Astrocyte (in vitro differentiated cells and primary cell): ENCODE measurements around the gene OCIAD1. TPM values are rescaled to one million over a fixed set of nuclear protein-coding genes. Genes with fewer than 3 reads are reported as not detected.

Source experiments
- DNase-seq: peaks from one replicate; pipeline ENCODE4 v3.0.0-alpha.2; 2010; ENCODE audit warnings: low read depth
- FAIRE-seq: peaks from 2 replicates; lab custom pipeline; 2011; peaks lifted over from hg19 to GRCh38; lab: Jason Lieb, UNC
- H2AFZ ChIP-seq: 2 replicates; pipeline ENCODE4 v1.6.0; 2012; ENCODE audit warnings: low read depth, low read length, inconsistent platforms
- H3K27ac ChIP-seq: 2 replicates; pipeline ENCODE4 v1.5.1; 2011; ENCODE audit warnings: low read depth, low read length, inconsistent platforms
- H3K27me3 ChIP-seq: 2 replicates; pipeline ENCODE4 v1.6.0; 2011; ENCODE audit warnings: low read length, inconsistent platforms; ENCODE audit not compliant: insufficient read depth
- H3K36me3 ChIP-seq: 2 replicates; pipeline ENCODE4 v1.5.1; 2011; ENCODE audit warnings: low read length, inconsistent platforms; ENCODE audit not compliant: insufficient read depth
- H3K4me1 ChIP-seq: 2 replicates; pipeline ENCODE4 v1.5.1; 2011; ENCODE audit warnings: low read length, inconsistent platforms; ENCODE audit not compliant: insufficient read depth
- H3K4me2 ChIP-seq: 2 replicates; pipeline ENCODE4 v1.6.0; 2012; ENCODE audit warnings: low read length, inconsistent platforms
- H3K4me3 ChIP-seq: 2 replicates; pipeline ENCODE4 v1.5.1; 2011; ENCODE audit warnings: low read depth, mild to moderate bottlenecking, low read length, inconsistent platforms; ENCODE audit not compliant: insufficient read depth
- H3K79me2 ChIP-seq: 2 replicates; pipeline ENCODE4 v1.6.0; 2012; ENCODE audit warnings: mild to moderate bottlenecking, low read length, inconsistent platforms; ENCODE audit not compliant: insufficient read depth
- H3K9ac ChIP-seq: 2 replicates; pipeline ENCODE4 v1.6.0; 2012; ENCODE audit warnings: mild to moderate bottlenecking, low read length, inconsistent platforms
- H3K9me3 ChIP-seq: 2 replicates; pipeline ENCODE4 v1.5.1; 2012; ENCODE audit warnings: low read depth, mild to moderate bottlenecking, low read length, inconsistent platforms; ENCODE audit not compliant: insufficient read depth
- H4K20me1 ChIP-seq: 2 replicates; pipeline ENCODE4 v1.6.0; 2012; ENCODE audit warnings: low read length, inconsistent platforms; ENCODE audit not compliant: insufficient read depth
- H3K27ac Mint-ChIP-seq: one replicate; pipeline ENCODE4 v1.8.0; 2021; ENCODE audit warnings: mild to moderate bottlenecking, mixed read lengths; ENCODE audit not compliant: unreplicated experiment
- H3K27me3 Mint-ChIP-seq: one replicate; pipeline ENCODE4 v1.8.0; 2021; ENCODE audit warnings: low read depth, mixed read lengths; ENCODE audit not compliant: unreplicated experiment
- H3K36me3 Mint-ChIP-seq: one replicate; pipeline ENCODE4 v1.8.0; 2021; ENCODE audit warnings: low read depth, mixed read lengths; ENCODE audit not compliant: unreplicated experiment
- H3K4me1 Mint-ChIP-seq: one replicate; pipeline ENCODE4 v1.8.0; 2021; ENCODE audit warnings: low read depth, mixed read lengths; ENCODE audit not compliant: unreplicated experiment
- H3K4me3 Mint-ChIP-seq: one replicate; pipeline ENCODE4 v1.8.0; 2021; ENCODE audit warnings: mild to moderate bottlenecking, moderate library complexity, mixed read lengths; ENCODE audit not compliant: unreplicated experiment
- H3K9me3 Mint-ChIP-seq: one replicate; pipeline ENCODE4 v1.8.0; 2021; ENCODE audit warnings: mild to moderate bottlenecking, mixed read lengths; ENCODE audit not compliant: unreplicated experiment
- EZH2 ChIP-seq: IDR thresholded peaks from 2 replicates; pipeline ENCODE4 v1.6.1; 2012; ENCODE audit warnings: mild to moderate bottlenecking, low read length, inconsistent platforms; ENCODE audit not compliant: insufficient read depth
- total RNA-seq: library from RNA; stranded (reverse); gene quantifications from 2 replicates; pipeline ENCODE4 v1.2.1, GENCODE V29; 2021
- TF ChIP-seq, protein P1 (sequence below): IDR thresholded peaks from 2 replicates; pipeline ENCODE4 v1.5.1; 2011; ENCODE audit warnings: low read depth, mild to moderate bottlenecking, inconsistent platforms, low read length, moderate library complexity; ENCODE audit not compliant: insufficient read depth

Gene OCIAD1
- total RNA-seq, 1 donor from 2014 or later: 144 TPM

DNA sequence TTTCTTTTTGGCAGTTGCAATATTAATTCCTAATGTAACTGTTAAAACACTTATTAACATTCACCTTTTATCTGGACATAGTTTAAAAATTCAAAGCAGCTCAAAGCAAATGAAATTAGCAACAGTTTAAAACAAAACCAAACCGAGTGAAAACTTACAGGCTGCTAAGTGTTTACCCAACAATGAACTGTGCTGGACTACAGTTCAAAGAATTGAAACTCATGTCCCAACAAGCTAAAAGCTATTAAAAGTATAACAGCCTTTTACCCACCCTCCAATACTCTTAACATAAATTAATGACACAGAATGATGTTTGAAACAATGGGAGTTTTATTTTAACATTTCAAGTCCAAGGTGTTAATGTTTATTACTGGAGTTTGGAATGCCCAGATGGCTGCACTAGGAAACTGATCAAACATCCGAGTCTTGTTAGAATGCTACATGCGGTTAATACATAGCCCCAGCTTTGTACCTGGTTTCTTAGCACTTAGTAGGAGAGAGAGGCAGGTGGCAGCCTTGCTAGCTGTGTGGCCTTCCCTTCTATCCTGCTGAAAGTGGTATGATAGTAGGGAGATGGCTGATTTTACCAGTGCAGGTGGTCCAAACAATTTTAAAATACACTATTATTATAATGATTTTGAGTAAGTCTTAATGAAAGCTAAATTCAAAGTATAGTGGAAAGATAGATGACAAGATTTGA lies 29.7 kb upstream of the OCIAD1 start:
- H3K27ac ChIP-seq: no peak overlapping the region
- H3K27ac Mint-ChIP-seq: no peak overlapping the region
- no peak overlapping the region for H3K4me3 Mint-ChIP-seq
- H4K20me1 ChIP-seq: no peaks in the 10 kb centered on the region
- no peaks in the 10 kb centered on the region for H3K36me3 Mint-ChIP-seq
- TF ChIP-seq EZH2: no peak
- TF ChIP-seq, protein P1, sequence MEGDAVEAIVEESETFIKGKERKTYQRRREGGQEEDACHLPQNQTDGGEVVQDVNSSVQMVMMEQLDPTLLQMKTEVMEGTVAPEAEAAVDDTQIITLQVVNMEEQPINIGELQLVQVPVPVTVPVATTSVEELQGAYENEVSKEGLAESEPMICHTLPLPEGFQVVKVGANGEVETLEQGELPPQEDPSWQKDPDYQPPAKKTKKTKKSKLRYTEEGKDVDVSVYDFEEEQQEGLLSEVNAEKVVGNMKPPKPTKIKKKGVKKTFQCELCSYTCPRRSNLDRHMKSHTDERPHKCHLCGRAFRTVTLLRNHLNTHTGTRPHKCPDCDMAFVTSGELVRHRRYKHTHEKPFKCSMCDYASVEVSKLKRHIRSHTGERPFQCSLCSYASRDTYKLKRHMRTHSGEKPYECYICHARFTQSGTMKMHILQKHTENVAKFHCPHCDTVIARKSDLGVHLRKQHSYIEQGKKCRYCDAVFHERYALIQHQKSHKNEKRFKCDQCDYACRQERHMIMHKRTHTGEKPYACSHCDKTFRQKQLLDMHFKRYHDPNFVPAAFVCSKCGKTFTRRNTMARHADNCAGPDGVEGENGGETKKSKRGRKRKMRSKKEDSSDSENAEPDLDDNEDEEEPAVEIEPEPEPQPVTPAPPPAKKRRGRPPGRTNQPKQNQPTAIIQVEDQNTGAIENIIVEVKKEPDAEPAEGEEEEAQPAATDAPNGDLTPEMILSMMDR: no peak
- H3K9me3 Mint-ChIP-seq: no peaks in the 10 kb centered on the region
- no peaks in the 10 kb centered on the region for H3K27me3 ChIP-seq
- peaks cover 10% of the 10 kb centered on the region for H3K4me1 Mint-ChIP-seq
- no peaks in the 10 kb centered on the region for H3K36me3 ChIP-seq
- H3K4me2 ChIP-seq: no peak overlapping the region
- DNase-seq: no peak
- no peak overlapping the region for H3K9ac ChIP-seq
- no peak overlapping the region for H3K4me3 ChIP-seq
- H2AFZ ChIP-seq: no peak overlapping the region
- H3K27me3 Mint-ChIP-seq: no peaks in the 10 kb centered on the region
- no peak for FAIRE-seq
- peaks cover 21% of the 10 kb centered on the region for H3K4me1 ChIP-seq
- no peaks in the 10 kb centered on the region for H3K79me2 ChIP-seq
- no peaks in the 10 kb centered on the region for H3K9me3 ChIP-seq

DNA sequence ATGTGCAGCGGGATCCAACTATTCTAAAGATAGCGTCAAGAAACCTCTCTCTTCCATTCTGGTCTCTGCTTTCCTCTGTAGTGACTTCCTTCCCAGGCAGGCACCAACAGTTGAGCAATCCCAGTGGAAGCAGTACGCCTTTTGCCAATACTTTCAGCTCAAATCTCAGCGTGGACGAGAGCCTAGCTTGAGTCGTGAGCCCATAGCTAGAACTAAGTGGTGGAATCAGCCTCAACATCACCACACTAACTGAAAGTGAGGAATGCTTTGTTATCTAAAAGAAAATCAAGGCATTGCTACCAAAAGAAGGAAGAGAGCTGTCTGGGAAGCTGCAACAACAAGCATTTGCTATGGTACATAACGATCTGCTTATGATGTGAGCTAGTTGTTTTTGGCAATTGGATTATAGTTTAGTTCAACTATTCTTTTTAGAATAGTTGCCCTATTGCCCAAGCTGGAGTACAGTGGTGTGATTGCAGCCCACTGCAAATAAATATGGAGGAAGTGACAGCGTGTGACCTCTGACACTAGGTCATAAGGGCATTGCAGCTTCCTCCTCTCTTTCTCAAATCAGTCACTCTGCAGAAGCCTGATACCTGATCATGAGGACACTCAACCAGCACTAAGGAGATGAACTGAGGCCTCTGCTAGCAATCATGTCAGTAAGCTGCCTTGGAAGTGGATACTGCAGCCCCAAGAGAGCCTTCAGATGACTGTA lies 26.1 kb upstream of the OCIAD1 start:
- Mint-ChIP-seq H3K4me3 (no peak overlapping the region), H3K36me3 (no peaks in the 10 kb centered on the region), H3K9me3 (no peaks in the 10 kb centered on the region), H3K27me3 (no peaks in the 10 kb centered on the region), H3K27ac (no peak overlapping the region), H3K4me1 (peaks cover 2% of the 10 kb centered on the region)
- Histone ChIP-seq H3K79me2 (no peaks in the 10 kb centered on the region), H3K9me3 (no peaks in the 10 kb centered on the region), H3K36me3 (no peaks in the 10 kb centered on the region), H3K27ac (no peak overlapping the region), H2AFZ (no peak overlapping the region), H3K4me1 (peaks cover 13% of the 10 kb centered on the region), H3K9ac (no peak overlapping the region), H3K27me3 (no peaks in the 10 kb centered on the region), H4K20me1 (no peaks in the 10 kb centered on the region), H3K4me3 (no peak overlapping the region), H3K4me2 (no peak overlapping the region)
- no peak for FAIRE-seq
- no peak for DNase-seq
- no peak for TF ChIP-seq EZH2
- TF ChIP-seq, protein P1: no peak

DNA sequence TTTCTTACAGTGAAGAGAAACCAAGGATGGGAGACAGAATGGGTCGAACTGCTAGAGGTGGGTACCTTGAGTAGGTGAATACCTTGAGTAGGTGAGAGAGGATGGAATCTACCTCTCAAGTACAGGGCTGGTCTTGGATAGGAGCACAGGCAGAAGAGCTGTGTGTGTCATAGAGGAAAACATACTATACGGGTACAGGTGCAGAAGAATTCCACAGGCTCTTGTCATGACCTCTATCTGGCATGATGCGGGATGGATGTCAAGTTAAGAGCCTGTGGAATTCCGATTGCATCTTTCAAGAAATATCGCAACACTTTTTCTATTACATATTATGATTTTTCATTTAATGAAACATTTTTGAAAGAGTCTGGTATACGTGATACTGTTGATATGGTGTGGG lies 18.0 kb upstream of the OCIAD1 start:
- H3K36me3 ChIP-seq: no peaks in the 10 kb centered on the region
- no peak overlapping the region for H3K4me2 ChIP-seq
- H3K9me3 ChIP-seq: no peaks in the 10 kb centered on the region
- H3K27me3 ChIP-seq: no peaks in the 10 kb centered on the region
- no peaks in the 10 kb centered on the region for H3K9me3 Mint-ChIP-seq
- no peaks in the 10 kb centered on the region for H4K20me1 ChIP-seq
- no peaks in the 10 kb centered on the region for H3K36me3 Mint-ChIP-seq
- DNase-seq: no peak
- no peak overlapping the region for H3K27ac ChIP-seq
- H3K4me1 ChIP-seq: no peaks in the 10 kb centered on the region
- no peak overlapping the region for H3K27ac Mint-ChIP-seq
- no peak overlapping the region for H3K4me3 Mint-ChIP-seq
- H3K79me2 ChIP-seq: no peaks in the 10 kb centered on the region
- H3K9ac ChIP-seq: no peak overlapping the region
- no peaks in the 10 kb centered on the region for H3K4me1 Mint-ChIP-seq
- no peaks in the 10 kb centered on the region for H3K27me3 Mint-ChIP-seq
- H2AFZ ChIP-seq: no peak overlapping the region
- no peak for TF ChIP-seq EZH2
- TF ChIP-seq, protein P1: no peak
- FAIRE-seq: no peak
- H3K4me3 ChIP-seq: no peak overlapping the region
